ENCODE results near the gene ARID2. TPM values are rescaled to one million over a fixed set of nuclear protein-coding genes. Genes with fewer than 3 reads are reported as not detected.

The ARID2 gene
- polyA plus RNA-seq, 1 donor from 2014 or later: 20.6 TPM

- H3K9ac ChIP-seq (ENCODE audit: low read length): no peak overlapping the region
- H3K36me3 ChIP-seq (ENCODE audit: insufficient read depth, low read length): no peaks in the 10 kb centered on the region
- H3K9me2 ChIP-seq (ENCODE audit: insufficient read depth, low read length): no peaks in the 10 kb centered on the region
- H2AFZ ChIP-seq (ENCODE audit: low read depth, low read length): no peak overlapping the region
- H4K20me1 ChIP-seq (ENCODE audit: insufficient read depth): no peaks in the 10 kb centered on the region
- H3K9me3 ChIP-seq (ENCODE audit: low read length): no peaks in the 10 kb centered on the region
- H3K79me2 ChIP-seq (replicated peaks; ENCODE audit: insufficient read depth, low read length): no peaks in the 10 kb centered on the region
- no peak overlapping the region for H3K27ac ChIP-seq (ENCODE audit: low read length)
- no peak overlapping the region for H3K4me3 ChIP-seq (ENCODE audit: low read length)
- no peaks in the 10 kb centered on the region for H3F3A ChIP-seq (ENCODE audit: insufficient read depth, low read length, poor library complexity, severe bottlenecking)
- H3K4me2 ChIP-seq (ENCODE audit: low read length): no peak overlapping the region
- TF ChIP-seq CTCF (IDR thresholded peaks at IDR 0.05; ENCODE audit: poor library complexity, severe bottlenecking) (no peak), TAF1 (IDR thresholded peaks at IDR 0.05; ENCODE audit: low read depth) (no peak), EP300 (conservative IDR thresholded peaks at IDR 0.05; ENCODE audit: poor library complexity, severe bottlenecking) (no peak), RAD21 (conservative IDR thresholded peaks at IDR 0.05) (no peak), EZH2 (IDR thresholded peaks at IDR 0.05; ENCODE audit: borderline replicate concordance, insufficient read depth, low read length, poor library complexity, severe bottlenecking) (no peak), POLR2AphosphoS5 (IDR thresholded peaks at IDR 0.05) (no peak), MXI1 (conservative IDR thresholded peaks at IDR 0.05; ENCODE audit: poor library complexity, severe bottlenecking) (no peak), SMC3 (conservative IDR thresholded peaks at IDR 0.05; ENCODE audit: poor library complexity) (no peak), REST (IDR thresholded peaks at IDR 0.05; ENCODE audit: borderline replicate concordance) (no peak)
- no peaks in the 10 kb centered on the region for H3K27me3 ChIP-seq (ENCODE audit: insufficient read depth, low read depth, low read length)
Observed at GRCh38 chr12:45705404-45705803, 24.1 kb upstream of the ARID2 start.

GRCh38 chr12:45707241-45707857 is 22.2 kb upstream of the ARID2 start:
- Histone ChIP-seq H3K9ac (ENCODE audit: low read length) (no peak overlapping the region), H4K20me1 (ENCODE audit: insufficient read depth) (no peaks in the 10 kb centered on the region), H3K9me2 (ENCODE audit: insufficient read depth, low read length) (no peaks in the 10 kb centered on the region), H2AFZ (ENCODE audit: low read depth, low read length) (no peak overlapping the region), H3K27ac (ENCODE audit: low read length) (no peak overlapping the region), H3K9me3 (ENCODE audit: low read length) (no peaks in the 10 kb centered on the region), H3K4me3 (ENCODE audit: low read length) (no peak overlapping the region), H3K36me3 (ENCODE audit: insufficient read depth, low read length) (no peaks in the 10 kb centered on the region), H3K4me2 (ENCODE audit: low read length) (no peak overlapping the region), H3K79me2 (replicated peaks; ENCODE audit: insufficient read depth, low read length) (no peaks in the 10 kb centered on the region), H3F3A (ENCODE audit: insufficient read depth, low read length, poor library complexity, severe bottlenecking) (no peaks in the 10 kb centered on the region), H3K27me3 (ENCODE audit: insufficient read depth, low read depth, low read length) (no peaks in the 10 kb centered on the region)
- TF ChIP-seq EP300 (conservative IDR thresholded peaks at IDR 0.05; ENCODE audit: poor library complexity, severe bottlenecking): no peak
- TF ChIP-seq SMC3 (conservative IDR thresholded peaks at IDR 0.05; ENCODE audit: poor library complexity): no peak
- TF ChIP-seq POLR2AphosphoS5 (IDR thresholded peaks at IDR 0.05): no peak
- TF ChIP-seq MXI1 (conservative IDR thresholded peaks at IDR 0.05; ENCODE audit: poor library complexity, severe bottlenecking): no peak
- no peak for TF ChIP-seq RAD21 (conservative IDR thresholded peaks at IDR 0.05)
- TF ChIP-seq CTCF (IDR thresholded peaks at IDR 0.05; ENCODE audit: poor library complexity, severe bottlenecking): no peak
- no peak for TF ChIP-seq TAF1 (IDR thresholded peaks at IDR 0.05; ENCODE audit: low read depth)
- no peak for TF ChIP-seq REST (IDR thresholded peaks at IDR 0.05; ENCODE audit: borderline replicate concordance)
- no peak for TF ChIP-seq EZH2 (IDR thresholded peaks at IDR 0.05; ENCODE audit: borderline replicate concordance, insufficient read depth, low read length, poor library complexity, severe bottlenecking)

Data from neural cell (in vitro differentiated cells).